CD1c-positive myeloid dendritic cell (primary cell): ENCODE measurements around the gene PIK3CA.
"Not testable (repeated sequence)": the region's sequence is repeated elsewhere in the genome, so short reads cannot be mapped to it uniquely, and the experiment has no call there.

Source experiments
- DNase-seq: peaks from one replicate; pipeline ENCODE4 v3.0.0-alpha.2; 2016; ENCODE audit errors: extremely low spot score

Gene PIK3CA

GRCh38 chr3:179263134-179263533 is 115.0 kb downstream of the PIK3CA start:
- DNase-seq: no peak

- DNase-seq: no peak
Measured at GRCh38 chr3:179264449-179264848, 116.3 kb downstream of the PIK3CA start.

- DNase-seq: no peak
Measured at GRCh38 chr3:179265092-179265491, 116.9 kb downstream of the PIK3CA start.

- DNase-seq: no peak
Measured at GRCh38 chr3:179265875-179266274, 117.7 kb downstream of the PIK3CA start.

GRCh38 chr3:179266701-179267211 is 118.6 kb downstream of the PIK3CA start:
- DNase-seq: no peak

- no peak for DNase-seq
Measured at GRCh38 chr3:179268400-179269051, 120.4 kb downstream of the PIK3CA start.

GRCh38 chr3:179269152-179269707 is 121.1 kb downstream of the PIK3CA start:
- DNase-seq: no peak

- DNase-seq: no peak
Measured at GRCh38 chr3:179272385-179272784, 124.2 kb downstream of the PIK3CA start.

GRCh38 chr3:179274434-179274833 is 126.3 kb downstream of the PIK3CA start:
- not testable (repeated sequence) for DNase-seq

- DNase-seq: no peak
Measured at GRCh38 chr3:179276001-179276400, 127.8 kb downstream of the PIK3CA start.

- DNase-seq: no peak
Measured at GRCh38 chr3:179276743-179277142, 128.6 kb downstream of the PIK3CA start.

- no peak for DNase-seq
Measured at GRCh38 chr3:179278151-179278550, 130.0 kb downstream of the PIK3CA start.

GRCh38 chr3:179278932-179279693 is 131.0 kb downstream of the PIK3CA start:
- DNase-seq: no peak

- DNase-seq: no peak
Measured at GRCh38 chr3:179279837-179280236, 131.7 kb downstream of the PIK3CA start.

- no peak for DNase-seq
Measured at GRCh38 chr3:179281825-179282224, 133.7 kb downstream of the PIK3CA start.

GRCh38 chr3:179286331-179286730 is 138.2 kb downstream of the PIK3CA start:
- DNase-seq: no peak

- no peak for DNase-seq
Measured at GRCh38 chr3:179288845-179289244, 140.7 kb downstream of the PIK3CA start.

GRCh38 chr3:179289295-179289694 is 141.1 kb downstream of the PIK3CA start:
- DNase-seq: no peak
